B cell (primary cell): ENCODE measurements around the gene ARMC9. TPM values are rescaled to one million over a fixed set of nuclear protein-coding genes. Genes with fewer than 3 reads are reported as not detected.

Experiments
- ATAC-seq: fragments of 200-7000 bp; cut with Tn5 transposase; one replicate; pipeline ENCODE4 v1.10.0; 2021; ENCODE audit warnings: low read depth, mild to moderate bottlenecking, moderate number of reproducible peaks, moderate library complexity
- CTCF ChIA-PET: fragments of 350-600 bp; sonication (Branson Sonifier 250); formaldehyde crosslinking; loops from one replicate; lab custom pipeline; 2021; ENCODE audit warnings: antibody characterized with exemption, inconsistent platforms; lab: Charles Lee
- POLR2A ChIA-PET: fragments of 350-600 bp; sonication (Branson Sonifier 250); formaldehyde crosslinking; loops from one replicate; lab custom pipeline; 2021; ENCODE audit warnings: antibody characterized with exemption; lab: Charles Lee
- DNase-seq: peaks from one replicate; pipeline ENCODE4 v3.0.0; 2013
- H2AFZ ChIP-seq: 2 replicates; pipeline ENCODE4 v1.6.1; 2012; ENCODE audit warnings: mild to moderate bottlenecking, low read depth, low read length; ENCODE audit not compliant: insufficient read depth, poor library complexity, severe bottlenecking
- H3K27ac ChIP-seq, 2 donors: 1 replicate in 1 of 2; 2 replicates in 1 of 2; pipeline ENCODE4 v1.5.1; 2012 to 2013; ENCODE audit warnings: low read length in 2 of 2, mild to moderate bottlenecking in 2 of 2, moderate library complexity in 1 of 2
- H3K27me3 ChIP-seq, 4 experiments: fragments of 200-600 bp in 1 of 4; sonication (generic) in 1 of 4; replicated peaks in 1 of 4; 1 replicate in 2 of 4; 2 replicates in 2 of 4; pipeline versions ENCODE4 v1.6.1 to v1.7.0; 2013 to 2016; ENCODE audit warnings: low read length in 3 of 4, mild to moderate bottlenecking in 2 of 4, mixed read lengths in 1 of 4, moderate library complexity in 1 of 4; ENCODE audit not compliant: insufficient read depth in 4 of 4, control insufficient read depth in 3 of 4; ENCODE audit errors: control extremely low read depth in 1 of 4
- H3K36me3 ChIP-seq, 2 experiments: replicated peaks in 1 of 2; 1 replicate in 1 of 2; 2 replicates in 1 of 2; pipeline versions ENCODE4 v1.6.1 to v1.7.1; 2013; ENCODE audit warnings: low read length in 1 of 2; ENCODE audit not compliant: insufficient read depth in 2 of 2, control insufficient read depth in 1 of 2; ENCODE audit errors: control extremely low read depth in 1 of 2, extremely low read depth in 1 of 2
- H3K4me1 ChIP-seq, 2 donors: fragments of 200-600 bp in 1 of 2; sonication (generic) in 1 of 2; 1 replicate in 1 of 2; 2 replicates in 1 of 2; pipeline versions ENCODE4 v1.5.1 to v1.6.1; 2013 to 2017; ENCODE audit warnings: low read length in 2 of 2; ENCODE audit not compliant: control insufficient read depth in 2 of 2, insufficient read depth in 2 of 2
- H3K4me2 ChIP-seq: replicated peaks from 2 replicates; pipeline ENCODE3; 2012; ENCODE audit warnings: mild to moderate bottlenecking, low read depth, low read length; ENCODE audit not compliant: poor library complexity, severe bottlenecking
- H3K4me3 ChIP-seq, 5 experiments: fragments of 200-600 bp in 1 of 5; sonication (generic) in 1 of 5; 1 replicate in 3 of 5; 2 replicates in 2 of 5; pipeline versions ENCODE4 v1.5.1 to v1.7.0; 2011 to 2016; ENCODE audit warnings: low read length in 4 of 5, mild to moderate bottlenecking in 4 of 5, low read depth in 2 of 5, control low read depth in 1 of 5, moderate library complexity in 1 of 5; ENCODE audit not compliant: insufficient read depth in 1 of 5; ENCODE audit errors: control extremely low read depth in 1 of 5, extremely low read depth in 1 of 5
- H3K79me2 ChIP-seq: fragments of 200-600 bp; sonication (generic); one replicate; pipeline ENCODE4 v1.6.0; 2016; ENCODE audit warnings: low read length; ENCODE audit not compliant: control insufficient read depth, insufficient read depth
- H3K9ac ChIP-seq: fragments of 200-600 bp; sonication (generic); 2 replicates; pipeline ENCODE4 v1.6.1; 2017; ENCODE audit warnings: mild to moderate bottlenecking, low read length, moderate library complexity
- H3K9me3 ChIP-seq, 3 donors: one replicate each; pipeline versions ENCODE4 v1.6.1 to v1.7.1; 2013; ENCODE audit warnings: low read length in 2 of 3; ENCODE audit not compliant: control insufficient read depth in 2 of 3, insufficient read depth in 1 of 3; ENCODE audit errors: control extremely low read depth in 1 of 3
- H4K20me1 ChIP-seq: 2 replicates; pipeline ENCODE4 v1.6.0; 2012; ENCODE audit warnings: mild to moderate bottlenecking, low read length; ENCODE audit not compliant: insufficient read depth, control insufficient read depth, poor library complexity, severe bottlenecking
- H3K27ac Mint-ChIP-seq: one replicate; pipeline ENCODE4 v1.8.0; 2021; ENCODE audit warnings: mixed read lengths
- H3K27me3 Mint-ChIP-seq: one replicate; pipeline ENCODE4 v1.8.0; 2021; ENCODE audit warnings: mixed read lengths
- H3K4me1 Mint-ChIP-seq: one replicate; pipeline ENCODE4 v1.8.0; 2021; ENCODE audit warnings: mixed read lengths
- H3K4me3 Mint-ChIP-seq: one replicate; pipeline ENCODE4 v1.8.0; 2021; ENCODE audit warnings: mixed read lengths
- H3K9me3 Mint-ChIP-seq: one replicate; pipeline ENCODE4 v1.8.0; 2022; ENCODE audit warnings: mixed read lengths; ENCODE audit not compliant: insufficient read depth
- EZH2 ChIP-seq: IDR thresholded peaks from 2 replicates; pipeline ENCODE4 v1.6.1; 2012; ENCODE audit warnings: borderline replicate concordance, low read depth, mild to moderate bottlenecking, moderate library complexity, low read length; ENCODE audit not compliant: insufficient read depth, poor library complexity, severe bottlenecking
- WGBS: methylation state at CpG from one replicate; pipeline ENCODE4 v1.1.5; 2013; ENCODE audit warnings: missing lambda C conversion rate; ENCODE audit not compliant: insufficient coverage; 5-methylcytosine and 5-hydroxymethylcytosine counted together
- intact Hi-C: fragments of 100-400 bp; cut with micrococcal nuclease; formaldehyde crosslinking; loops from one replicate; pipeline ENCODE4 v1.10.0; 2022
- polyA plus RNA-seq: library from polyadenylated mRNA; depleted of rRNA; stranded (reverse); fragments of >200 nt; gene quantifications from 2 replicates; pipeline ENCODE4 v1.2.3, GENCODE V29; 2012
- total RNA-seq, 2 donors: library from RNA; stranded (reverse); fragments of 120-200 nt in 1 of 2; gene quantifications; 1 replicate in 1 of 2; 2 replicates in 1 of 2; pipeline versions ENCODE4 v1.2.3 to v1.2.4, GENCODE V29; 2013 to 2022
- TF ChIP-seq, protein P1 (sequence below): fragments of 200-600 bp; IDR thresholded peaks from one replicate; pipeline ENCODE4 v1.8.0; 2022; ENCODE audit warnings: antibody characterized with exemption, mild to moderate bottlenecking

ARMC9 gene
- total and polyA plus RNA-seq, 2 donors (not counting 1 experiment from before 2014, with no cell fraction given): 0.40 to 5.4 TPM

DNA sequence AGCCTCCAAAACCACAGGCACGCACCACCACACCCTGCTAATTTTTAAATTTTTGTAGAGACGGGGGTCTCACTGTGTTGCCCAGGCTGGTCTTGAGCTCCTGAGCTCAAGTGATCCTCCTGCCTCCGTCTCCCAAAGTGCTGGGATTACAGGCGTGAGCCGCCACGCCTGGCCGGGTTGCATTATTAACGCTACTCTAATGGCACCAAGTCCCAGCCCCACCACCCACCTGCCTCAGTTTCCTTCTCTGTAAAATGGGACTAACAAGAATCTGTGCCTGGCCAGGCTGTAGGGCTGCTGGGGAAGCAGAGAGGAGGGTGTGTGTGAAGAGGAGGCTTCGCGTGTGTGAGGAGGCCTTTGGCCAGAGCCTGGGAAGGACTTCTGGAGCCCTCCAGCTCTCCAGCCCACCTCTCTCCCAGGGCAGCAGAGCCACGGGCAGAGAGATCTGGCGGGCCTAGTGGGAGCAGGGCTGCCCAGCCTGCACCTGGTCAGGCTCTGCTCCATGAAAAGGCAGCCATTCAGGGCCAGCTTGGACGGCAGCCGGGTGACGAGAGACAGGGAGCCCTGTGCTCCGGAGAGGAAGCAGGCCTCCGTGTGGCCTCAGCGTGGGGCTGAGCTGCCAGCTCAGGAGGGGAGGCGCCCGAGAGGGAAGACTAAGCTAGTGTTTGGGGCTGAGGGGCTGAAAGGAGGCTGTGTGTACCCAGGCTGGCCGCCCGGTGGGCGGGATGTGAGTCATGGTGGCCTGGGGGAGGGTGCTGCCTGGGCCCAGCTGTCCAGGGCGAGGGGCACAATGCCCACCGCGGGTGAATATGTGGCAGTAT, 189.7 kb downstream of the ARMC9 start:
- H3K27ac ChIP-seq: no peak overlapping the region
- CTCF ChIA-PET: no interaction called here
- H3K27me3 Mint-ChIP-seq: no peaks in the 10 kb centered on the region
- H3K4me1 ChIP-seq: peaks cover 26 to 39% of the 10 kb centered on the region in 2 donors
- H3K4me1 Mint-ChIP-seq: peaks cover 29% of the 10 kb centered on the region
- H3K4me3 Mint-ChIP-seq: no peak overlapping the region
- WGBS: 62% methylated on average over 23 of the region's 26 CpGs
- intact Hi-C loops: no loop called here
- H3K9me3 ChIP-seq: peaks cover 1 to 16% (median 4%) of the 10 kb centered on the region in 3 donors
- H3K4me3 ChIP-seq: no peak overlapping the region
- no peaks in the 10 kb centered on the region for H3K27me3 ChIP-seq
- TF ChIP-seq EZH2: no peak
- TF ChIP-seq, protein P1, sequence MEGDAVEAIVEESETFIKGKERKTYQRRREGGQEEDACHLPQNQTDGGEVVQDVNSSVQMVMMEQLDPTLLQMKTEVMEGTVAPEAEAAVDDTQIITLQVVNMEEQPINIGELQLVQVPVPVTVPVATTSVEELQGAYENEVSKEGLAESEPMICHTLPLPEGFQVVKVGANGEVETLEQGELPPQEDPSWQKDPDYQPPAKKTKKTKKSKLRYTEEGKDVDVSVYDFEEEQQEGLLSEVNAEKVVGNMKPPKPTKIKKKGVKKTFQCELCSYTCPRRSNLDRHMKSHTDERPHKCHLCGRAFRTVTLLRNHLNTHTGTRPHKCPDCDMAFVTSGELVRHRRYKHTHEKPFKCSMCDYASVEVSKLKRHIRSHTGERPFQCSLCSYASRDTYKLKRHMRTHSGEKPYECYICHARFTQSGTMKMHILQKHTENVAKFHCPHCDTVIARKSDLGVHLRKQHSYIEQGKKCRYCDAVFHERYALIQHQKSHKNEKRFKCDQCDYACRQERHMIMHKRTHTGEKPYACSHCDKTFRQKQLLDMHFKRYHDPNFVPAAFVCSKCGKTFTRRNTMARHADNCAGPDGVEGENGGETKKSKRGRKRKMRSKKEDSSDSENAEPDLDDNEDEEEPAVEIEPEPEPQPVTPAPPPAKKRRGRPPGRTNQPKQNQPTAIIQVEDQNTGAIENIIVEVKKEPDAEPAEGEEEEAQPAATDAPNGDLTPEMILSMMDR: no peak
- H3K4me2 ChIP-seq: no peak overlapping the region
- no peaks in the 10 kb centered on the region for H4K20me1 ChIP-seq
- peak overlapping the region; percentile 20 for H3K27ac Mint-ChIP-seq
- no peak for DNase-seq
- peak overlapping the region; percentile 43 for H2AFZ ChIP-seq
- H3K9me3 Mint-ChIP-seq: peaks cover 7% of the 10 kb centered on the region
- H3K9ac ChIP-seq: no peak overlapping the region
- no peak for ATAC-seq
- H3K36me3 ChIP-seq: no peaks in the 10 kb centered on the region
- peaks cover 26% of the 10 kb centered on the region for H3K79me2 ChIP-seq
- POLR2A ChIA-PET: no interaction called here

- intact Hi-C loops: no loop called here
- peaks cover 30 to 46% of the 10 kb centered on the region in 2 donors for H3K4me1 ChIP-seq
- peaks cover 7% of the 10 kb centered on the region for H3K9me3 Mint-ChIP-seq
- peaks cover 27% of the 10 kb centered on the region for H3K79me2 ChIP-seq
- peak overlapping the region; percentile 43 for H2AFZ ChIP-seq
- peaks cover 36% of the 10 kb centered on the region for H3K4me1 Mint-ChIP-seq
- H3K27ac ChIP-seq: no peak overlapping the region
- H3K27me3 Mint-ChIP-seq: no peaks in the 10 kb centered on the region
- POLR2A ChIA-PET: no interaction called here
- H3K4me3 ChIP-seq: no peak overlapping the region
- no peak for TF ChIP-seq EZH2
- TF ChIP-seq, protein P1: no peak
- peak overlapping the region; percentile 15 for H3K27ac Mint-ChIP-seq
- H4K20me1 ChIP-seq: no peaks in the 10 kb centered on the region
- H3K4me3 Mint-ChIP-seq: no peak overlapping the region
- WGBS: 91% methylated on average over 15 of the region's 15 CpGs
- no peak overlapping the region for H3K4me2 ChIP-seq
- no peak for ATAC-seq
- CTCF ChIA-PET: no interaction called here
- H3K9me3 ChIP-seq: peaks cover 1 to 16% (median 4%) of the 10 kb centered on the region in 3 donors
- H3K27me3 ChIP-seq: no peaks in the 10 kb centered on the region
- no peak for DNase-seq
- H3K36me3 ChIP-seq: no peaks in the 10 kb centered on the region
- no peak overlapping the region for H3K9ac ChIP-seq
These were observed 190.4 kb downstream of the ARMC9 start for GRCh38 chr2:231388725-231389346.
